SU-DHL-6 (cell line): ENCODE data around the gene MATK.
A peak's percentile ranks its signal among the peaks of the same experiment; 100 is the strongest.

Source experiments
- H2AFZ ChIP-seq: fragments of 200-600 bp; sonication (generic); 2 replicates; pipeline ENCODE4 v1.6.1; 2014; ENCODE audit warnings: low read depth, mild to moderate bottlenecking, moderate library complexity, mixed read lengths, antibody characterized with exemption, low read length; ENCODE audit not compliant: severe bottlenecking
- H3F3A ChIP-seq: fragments of 200-600 bp; shearing (Covaris generic); 2 replicates; pipeline ENCODE4 v1.6.0; 2016; ENCODE audit warnings: antibody characterized with exemption, mild to moderate bottlenecking; ENCODE audit not compliant: insufficient read depth
- H3K27ac ChIP-seq: fragments of 200-600 bp; sonication (generic); 2 replicates; pipeline ENCODE4 v1.5.1; 2016; ENCODE audit warnings: low read depth, mild to moderate bottlenecking, low read length, moderate library complexity, mixed read lengths
- H3K27me3 ChIP-seq: fragments of 200-600 bp; sonication (generic), shearing (Covaris generic); 2 replicates; pipeline ENCODE4 v1.6.0; 2014; ENCODE audit warnings: mild to moderate bottlenecking, low read length
- H3K36me3 ChIP-seq: fragments of 200-600 bp; sonication (generic); 2 replicates; pipeline ENCODE4 v1.6.1; 2014; ENCODE audit warnings: mild to moderate bottlenecking, low read length, mixed read lengths
- H3K4me2 ChIP-seq: fragments of 300-600, 200-600 bp; shearing (Covaris generic), sonication (generic); 2 replicates; pipeline ENCODE4 v1.6.0; 2014; ENCODE audit warnings: low read length, low read depth, mild to moderate bottlenecking; ENCODE audit not compliant: poor library complexity, severe bottlenecking
- H3K4me3 ChIP-seq: fragments of 200-600 bp; sonication (generic); 2 replicates; pipeline ENCODE4 v1.5.1; 2014; ENCODE audit warnings: antibody characterized with exemption, low read length, mild to moderate bottlenecking, mixed read lengths; ENCODE audit not compliant: insufficient read depth, poor library complexity, severe bottlenecking
- H3K79me2 ChIP-seq: fragments of 200-600 bp; sonication (generic); 2 replicates; pipeline ENCODE4 v1.6.1; 2014; ENCODE audit warnings: mild to moderate bottlenecking, low read length, moderate library complexity; ENCODE audit not compliant: insufficient read depth
- H3K9ac ChIP-seq: fragments of 200-600 bp; sonication (generic); 2 replicates; pipeline ENCODE4 v1.7.0; 2014; ENCODE audit warnings: mild to moderate bottlenecking, low read length
- H3K9me2 ChIP-seq: fragments of 200-600 bp; sonication (generic); replicated peaks from 2 replicates; pipeline ENCODE4 v1.6.1; 2014; ENCODE audit warnings: low read length; ENCODE audit not compliant: insufficient read depth
- H3K9me3 ChIP-seq: fragments of 200-600 bp; sonication (generic); 2 replicates; pipeline ENCODE4 v1.6.1; 2014; ENCODE audit warnings: low read length, mixed read lengths; ENCODE audit not compliant: insufficient read depth
- H4K20me1 ChIP-seq: fragments of 200-600 bp; sonication (generic); 2 replicates; pipeline ENCODE4 v1.6.1; 2014; ENCODE audit warnings: low read depth, mild to moderate bottlenecking, antibody characterized with exemption, low read length, moderate library complexity, mixed read lengths
- EZH2phosphoT487 ChIP-seq: fragments of 200-600 bp; sonication (generic), shearing (Covaris generic); conservative IDR thresholded peaks from 2 replicates; pipeline ENCODE4 v1.6.1; 2018; ENCODE audit warnings: mild to moderate bottlenecking, antibody characterized with exemption, low read length, moderate library complexity, mixed read lengths
- TF ChIP-seq, protein P1 (sequence below): fragments of 200-600 bp; sonication (generic); IDR thresholded peaks from one replicate; pipeline ENCODE4 v1.5.1; 2017; ENCODE audit warnings: antibody characterized with exemption, mild to moderate bottlenecking, low read length, moderate library complexity; ENCODE audit not compliant: insufficient read depth, poor library complexity, severe bottlenecking

MATK gene

DNA sequence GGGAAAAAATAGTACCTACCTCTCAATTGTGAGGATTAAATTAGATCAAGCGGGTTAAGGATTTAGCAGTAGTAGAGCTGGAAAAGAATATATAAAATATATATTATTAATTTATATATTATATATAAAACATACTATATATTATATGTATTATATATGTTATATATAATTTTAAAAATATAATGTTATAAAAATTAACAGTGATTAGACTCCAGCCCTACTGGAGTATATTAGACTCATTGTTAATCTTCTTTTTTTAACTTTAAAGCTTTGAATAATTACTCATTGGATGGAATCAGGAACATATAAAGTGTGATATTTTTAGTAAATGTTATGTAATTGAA is 24.1 kb downstream of the MATK start:
- H3K27ac ChIP-seq, result peak overlapping the region; percentile 94
- H3K79me2 ChIP-seq, result peaks cover 23% of the 10 kb centered on the region
- peak overlapping the region; percentile 92 for H2AFZ ChIP-seq
- no peaks in the 10 kb centered on the region for H3K9me2 ChIP-seq
- H4K20me1 ChIP-seq, result no peaks in the 10 kb centered on the region
- H3K4me2 ChIP-seq, result peak overlapping the region; percentile 69
- TF ChIP-seq, protein P1, sequence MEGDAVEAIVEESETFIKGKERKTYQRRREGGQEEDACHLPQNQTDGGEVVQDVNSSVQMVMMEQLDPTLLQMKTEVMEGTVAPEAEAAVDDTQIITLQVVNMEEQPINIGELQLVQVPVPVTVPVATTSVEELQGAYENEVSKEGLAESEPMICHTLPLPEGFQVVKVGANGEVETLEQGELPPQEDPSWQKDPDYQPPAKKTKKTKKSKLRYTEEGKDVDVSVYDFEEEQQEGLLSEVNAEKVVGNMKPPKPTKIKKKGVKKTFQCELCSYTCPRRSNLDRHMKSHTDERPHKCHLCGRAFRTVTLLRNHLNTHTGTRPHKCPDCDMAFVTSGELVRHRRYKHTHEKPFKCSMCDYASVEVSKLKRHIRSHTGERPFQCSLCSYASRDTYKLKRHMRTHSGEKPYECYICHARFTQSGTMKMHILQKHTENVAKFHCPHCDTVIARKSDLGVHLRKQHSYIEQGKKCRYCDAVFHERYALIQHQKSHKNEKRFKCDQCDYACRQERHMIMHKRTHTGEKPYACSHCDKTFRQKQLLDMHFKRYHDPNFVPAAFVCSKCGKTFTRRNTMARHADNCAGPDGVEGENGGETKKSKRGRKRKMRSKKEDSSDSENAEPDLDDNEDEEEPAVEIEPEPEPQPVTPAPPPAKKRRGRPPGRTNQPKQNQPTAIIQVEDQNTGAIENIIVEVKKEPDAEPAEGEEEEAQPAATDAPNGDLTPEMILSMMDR, result no peak
- TF ChIP-seq EZH2phosphoT487, result no peak
- H3K9me3 ChIP-seq, result no peaks in the 10 kb centered on the region
- peak overlapping the region; percentile 91 for H3K4me3 ChIP-seq
- H3F3A ChIP-seq, result peaks cover 10% of the 10 kb centered on the region
- H3K27me3 ChIP-seq, result no peaks in the 10 kb centered on the region
- H3K36me3 ChIP-seq, result no peaks in the 10 kb centered on the region
- H3K9ac ChIP-seq, result peak overlapping the region; percentile 87

DNA sequence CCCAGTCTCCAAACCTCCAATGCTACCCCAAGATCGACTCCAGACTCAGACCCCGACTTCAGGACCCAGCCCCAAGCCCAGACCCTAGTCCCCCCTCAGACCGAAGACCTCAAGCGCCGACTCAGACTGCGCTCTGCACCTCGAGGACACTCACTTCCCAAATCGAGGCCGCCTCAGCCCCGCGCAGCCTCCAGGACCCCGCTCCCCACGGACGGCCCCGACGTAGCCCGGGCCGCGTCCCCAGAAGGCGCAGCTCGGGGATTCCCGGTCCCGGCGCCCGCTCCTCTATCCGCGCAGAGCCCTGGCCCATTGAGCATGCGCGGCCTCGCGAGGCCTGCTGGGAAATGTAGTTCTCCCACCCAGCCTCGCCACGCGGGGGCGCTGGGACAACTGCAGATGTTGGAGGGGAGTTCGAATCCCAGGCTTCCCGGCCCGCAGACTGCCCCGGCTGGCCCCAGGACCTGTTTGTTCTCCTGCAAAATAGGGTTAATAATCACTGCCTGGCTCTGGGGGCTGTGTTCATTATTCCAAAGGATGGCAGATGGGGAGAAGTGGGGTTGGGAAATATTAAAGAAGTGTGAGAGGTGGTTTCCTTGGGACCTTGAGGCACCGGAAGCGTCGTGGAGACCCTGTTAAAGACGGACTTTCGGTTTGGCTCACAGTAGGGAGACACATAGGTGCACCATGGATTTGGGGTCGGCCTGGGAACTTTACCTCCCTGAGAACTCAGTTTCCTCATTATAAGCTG is 24.6 kb downstream of the MATK start, which contains the start of gene APBA3:
TSS of gene APBA3 (minus strand) at position 311 of the 748 bp plus-strand sequence. CDS start 1,428 bp downstream, outside the sequence.
- no peaks in the 10 kb centered on the region for H3K27me3 ChIP-seq
- H3K27ac ChIP-seq, result peak within 1 kb of the TSS; percentile 94
- no peak for TF ChIP-seq EZH2phosphoT487
- TF ChIP-seq, protein P1, result peak; percentile 69
- H3K79me2 ChIP-seq, result peaks cover 23% of the 10 kb centered on the region
- no peaks in the 10 kb centered on the region for H3K36me3 ChIP-seq
- peak within 1 kb of the TSS; percentile 91 for H3K4me3 ChIP-seq
- H3K4me2 ChIP-seq, result peak within 1 kb of the TSS; percentile 69
- H2AFZ ChIP-seq, result peak within 1 kb of the TSS; percentile 92
- no peaks in the 10 kb centered on the region for H3K9me3 ChIP-seq
- H3F3A ChIP-seq, result peaks cover 10% of the 10 kb centered on the region
- no peaks in the 10 kb centered on the region for H4K20me1 ChIP-seq
- H3K9me2 ChIP-seq, result no peaks in the 10 kb centered on the region
- peak within 1 kb of the TSS; percentile 87 for H3K9ac ChIP-seq

DNA sequence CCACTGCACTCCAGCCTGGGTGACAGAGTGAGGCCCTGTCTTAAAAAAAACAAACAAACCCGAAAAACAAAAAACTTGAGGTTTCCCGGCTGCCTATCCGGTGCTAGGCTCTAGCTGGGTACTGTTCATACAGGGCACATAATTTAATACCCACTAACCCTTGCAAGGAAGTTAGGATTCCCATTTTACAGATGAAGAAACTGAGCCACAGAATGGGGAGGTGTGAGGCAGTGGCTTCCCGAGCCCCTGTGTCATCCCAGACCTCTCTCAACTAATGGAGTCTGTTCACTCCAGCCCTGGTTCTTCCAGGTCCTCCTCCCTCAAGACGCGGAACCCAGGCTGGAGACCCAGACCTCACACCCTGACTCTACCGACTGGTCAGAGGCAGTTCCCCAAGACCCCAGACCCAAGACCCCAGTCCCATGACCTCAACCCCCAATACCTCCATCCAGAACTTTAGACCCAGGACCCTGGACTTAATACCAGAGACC is 25.3 kb downstream of the MATK start:
- Histone ChIP-seq H2AFZ (peak overlapping the region; percentile 92), H3K79me2 (peaks cover 23% of the 10 kb centered on the region), H3F3A (peaks cover 10% of the 10 kb centered on the region), H3K9me3 (no peaks in the 10 kb centered on the region), H3K9me2 (no peaks in the 10 kb centered on the region), H3K4me3 (peak overlapping the region; percentile 76), H3K27ac (peak overlapping the region; percentile 94; the same call in 1 of the 2 replicates), H3K9ac (peak overlapping the region; percentile 73), H3K36me3 (no peaks in the 10 kb centered on the region), H3K4me2 (peak overlapping the region; percentile 69), H3K27me3 (no peaks in the 10 kb centered on the region), H4K20me1 (no peaks in the 10 kb centered on the region)
- no peak for TF ChIP-seq EZH2phosphoT487
- TF ChIP-seq, protein P1, result no peak
